ENCODE data around the gene SMYD4.

DNA sequence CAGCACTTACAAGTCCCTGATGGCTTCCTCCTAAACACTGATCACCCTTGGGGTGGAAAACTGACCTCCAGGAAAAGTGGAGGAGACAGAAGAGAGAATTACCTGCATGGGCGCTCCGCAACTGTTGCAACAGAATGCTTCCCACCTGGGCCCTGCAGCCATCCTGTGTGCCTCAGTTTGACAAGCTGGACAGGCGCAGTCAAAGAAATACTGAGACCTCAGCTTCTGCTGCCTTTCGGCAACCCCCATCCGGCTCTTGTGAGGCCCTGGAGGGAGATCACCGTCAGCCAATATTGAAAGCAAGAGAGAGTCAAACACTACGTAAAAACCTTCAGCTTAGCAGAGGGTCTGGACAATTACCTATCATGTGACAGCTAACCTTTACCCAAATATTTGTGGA lies 43.0 kb downstream of the SMYD4 start:
- no peak for TF ChIP-seq CTCF (conservative IDR thresholded peaks at IDR 0.05; ENCODE audit: low read depth, low read length)
- TF ChIP-seq EZH2 (IDR thresholded peaks at IDR 0.05; ENCODE audit: low read length, unreplicated experiment), result no peak
- TF ChIP-seq EZH2phosphoT487 (IDR thresholded peaks at IDR 0.05; ENCODE audit: borderline replicate concordance, low read length), result no peak

Measured in PC-3 (cell line).